K562 (cell line): Measurements from ENCODE around the gene YLPM1. TPM values are rescaled to one million over a fixed set of nuclear protein-coding genes. Genes with fewer than 3 reads are reported as not detected.

ENCODE experiments used
- ATAC-seq: fragments of 200-7000 bp; cut with Tn5 transposase; 3 replicates; pipeline ENCODE4 v1.9.1; 2020; ENCODE audit warnings: moderate library complexity
- BruUV-seq: library from RNA; stranded (reverse); fragments of 400-500 nt; replicated peaks from 2 replicates; lab custom pipeline; 2021; lab: Mats Ljungman, UMichigan
- CTCF ChIA-PET: fragments of 300-600 bp; formaldehyde crosslinking; extraction: SDS; loops from one replicate; lab custom pipeline; 2021; ENCODE audit warnings: low intra/inter-chr PET ratio; lab: Yijun Ruan, JAX
- POLR2A ChIA-PET: fragments of 300-600, 350-650 bp; sonication (Branson Sonifier 250); formaldehyde crosslinking; extraction: SDS; loops from one replicate; lab custom pipeline; 2021; ENCODE audit warnings: antibody characterized with exemption, inconsistent platforms; lab: Yijun Ruan, JAX
- DNase-seq, 4 experiments: peaks; one replicate each; pipeline versions ENCODE4 v3.0.0 to v3.0.0-alpha.2; 2011 to 2018; ENCODE audit warnings: low spot score in 3 of 4, mixed read lengths in 3 of 4; ENCODE audit errors: extremely low read depth in 1 of 4
- FAIRE-seq: peaks from 2 replicates; lab custom pipeline; 2011; peaks lifted over from hg19 to GRCh38; lab: Jason Lieb, UNC
- H2AFZ ChIP-seq: 2 replicates; pipeline ENCODE4 v1.6.0; 2011; ENCODE audit warnings: low read depth, low read length, control low read depth, inconsistent platforms
- H3K27ac ChIP-seq: fragments of 200-600 bp; 3 replicates; pipeline ENCODE4 v1.8.0; 2011; ENCODE audit warnings: low read depth, mild to moderate bottlenecking, control low read depth, inconsistent platforms, low read length, moderate library complexity, mixed read lengths; ENCODE audit errors: extremely low read depth
- H3K27me3 ChIP-seq, 2 experiments: fragments of 300-600 bp in 1 of 2; 2 replicates in 1 of 2; 3 replicates in 1 of 2; pipeline versions ENCODE4 v1.6.0 to v1.8.0; 2011; ENCODE audit warnings: inconsistent platforms in 2 of 2, low read length in 2 of 2, mild to moderate bottlenecking in 1 of 2, mixed read lengths in 1 of 2, moderate library complexity in 1 of 2; ENCODE audit not compliant: control insufficient read depth in 2 of 2, insufficient read depth in 2 of 2
- H3K36me3 ChIP-seq: fragments of 300-600 bp; 3 replicates; pipeline ENCODE4 v1.8.0; 2011; ENCODE audit warnings: mild to moderate bottlenecking, low read length, inconsistent platforms; ENCODE audit not compliant: control insufficient read depth, insufficient read depth
- H3K4me1 ChIP-seq, 2 experiments: fragments of 200-600 bp in 1 of 2; replicated peaks in 1 of 2; 2 replicates in 1 of 2; 3 replicates in 1 of 2; pipeline versions ENCODE4 v1.5.1 to v1.8.0; 2011; ENCODE audit warnings: inconsistent platforms in 2 of 2, low read length in 2 of 2, mild to moderate bottlenecking in 1 of 2, mixed read lengths in 1 of 2, moderate library complexity in 1 of 2; ENCODE audit not compliant: control insufficient read depth in 2 of 2, insufficient read depth in 2 of 2
- H3K4me2 ChIP-seq: 2 replicates; pipeline ENCODE4 v1.6.1; 2011; ENCODE audit warnings: low read length, control low read depth, inconsistent platforms, mixed read lengths; ENCODE audit not compliant: insufficient read depth
- H3K4me3 ChIP-seq: fragments of 200-600 bp; sonication (generic), shearing (Covaris generic); 2 replicates; pipeline ENCODE4 v1.5.1; 2016; ENCODE audit warnings: control low read depth, inconsistent platforms
- H3K79me2 ChIP-seq: fragments of 200-600 bp; 3 replicates; pipeline ENCODE4 v1.8.0; 2011; ENCODE audit warnings: low read length, inconsistent platforms; ENCODE audit not compliant: control insufficient read depth, insufficient read depth
- H3K9ac ChIP-seq, 2 experiments: 2 replicates each; pipeline versions ENCODE4 v1.6.0 to v1.6.1; 2011; ENCODE audit warnings: low read depth in 2 of 2, low read length in 2 of 2, control low read depth in 1 of 2, inconsistent platforms in 1 of 2, mild to moderate bottlenecking in 1 of 2, mixed read lengths in 1 of 2; ENCODE audit not compliant: insufficient read depth in 1 of 2
- H3K9me1 ChIP-seq: one replicate; pipeline ENCODE4 v1.6.0; 2011; ENCODE audit warnings: inconsistent platforms, mild to moderate bottlenecking, low read length, moderate library complexity; ENCODE audit not compliant: control insufficient read depth, insufficient read depth
- H3K9me3 ChIP-seq: replicated peaks from 2 replicates; pipeline ENCODE4 v1.5.1; 2011; ENCODE audit warnings: low read depth, low read length, inconsistent platforms; ENCODE audit not compliant: control insufficient read depth, insufficient read depth
- H4K20me1 ChIP-seq: replicated peaks from 2 replicates; pipeline ENCODE4 v1.6.1; 2011; ENCODE audit warnings: low read length, inconsistent platforms, mixed read lengths; ENCODE audit not compliant: control insufficient read depth, insufficient read depth
- ASH1L ChIP-seq: fragments of 450-650 bp; IDR thresholded peaks from 2 replicates; pipeline ENCODE4 v1.6.1; 2018; ENCODE audit warnings: borderline replicate concordance, mild to moderate bottlenecking, low read depth; ENCODE audit not compliant: partially characterized antibody
- BRD4 ChIP-seq: fragments of 200-600 bp; sonication (generic); IDR thresholded peaks from 2 replicates; pipeline ENCODE4 v1.6.1; 2017; ENCODE audit warnings: inconsistent platforms
- C11orf30 ChIP-seq: fragments of 450-650 bp; IDR thresholded peaks from 2 replicates; pipeline ENCODE4 v1.6.1; 2016; ENCODE audit warnings: low read depth, mild to moderate bottlenecking
- COPS2 ChIP-seq: fragments of 450-650 bp; conservative IDR thresholded peaks from 2 replicates; pipeline ENCODE4 v1.6.1; 2016; ENCODE audit warnings: mild to moderate bottlenecking, moderate library complexity
- FOXA3 ChIP-seq, 2 experiments: fragments of 450-650 bp in 1 of 2; sonication (generic) in 1 of 2; formaldehyde crosslinking; IDR thresholded peaks in 1 of 2; conservative IDR thresholded peaks in 1 of 2; 2 replicates each; pipeline versions ENCODE4 v1.4.0 to v1.8.0; 2020 to 2022; ENCODE audit warnings: mild to moderate bottlenecking in 2 of 2, missing genetic modification reagents in 1 of 2
- MEF2D ChIP-seq: conservative IDR thresholded peaks from 2 replicates; pipeline ENCODE4 v1.6.1; 2016; ENCODE audit warnings: low read depth, missing genetic modification characterization, missing compliant biosample characterization
- MEIS2 ChIP-seq: fragments of 450-650 bp; IDR thresholded peaks from 2 replicates; pipeline ENCODE4 v1.6.1; 2014; ENCODE audit warnings: mild to moderate bottlenecking; ENCODE audit not compliant: partially characterized antibody
- RCOR1 ChIP-seq, 2 experiments: IDR thresholded peaks; 2 replicates each; pipeline ENCODE4 v1.6.1; 2012; ENCODE audit warnings: low read depth in 2 of 2, low read length in 2 of 2, borderline replicate concordance in 1 of 2, improper control_type of control experiment in 1 of 2
- ZNF316 ChIP-seq: fragments of 450-650 bp; IDR thresholded peaks from 2 replicates; pipeline ENCODE4 v1.6.1; 2016
- ZNF76 ChIP-seq: fragments of 250-450 bp; sonication (Bioruptor Pico); IDR thresholded peaks from 2 replicates; pipeline ENCODE4 v1.4.0; 2020; ENCODE audit warnings: mild to moderate bottlenecking, moderate library complexity, borderline replicate concordance
- WGBS: fragments of 100-300 bp; shearing (Covaris generic); methylation state at CpG from one replicate; pipeline ENCODE4 v1.1.6; 2016; ENCODE audit warnings: low coverage, mixed read lengths; ENCODE audit not compliant: insufficient coverage; ENCODE audit errors: missing lambda C conversion rate; 5-methylcytosine and 5-hydroxymethylcytosine counted together
- in situ Hi-C: fragments of 300-500 bp; cut with MboI; formaldehyde crosslinking; loops from 4 replicates; pipeline ENCODE4 v1.15.0; 2018; ENCODE audit warnings: inconsistent platforms, mixed read lengths
- intact Hi-C: fragments of 100-400 bp; cut with micrococcal nuclease; formaldehyde crosslinking; loops from 2 replicates; pipeline ENCODE4 v1.14.2; 2022
- polyA plus RNA-seq, 8 experiments: library from polyadenylated mRNA; depleted of rRNA in 4 of 8; stranded (reverse) in 5 of 8; unstranded in 3 of 8; fragments of >200 nt; fragmentation: Nextera tagmentation in 2 of 8; fragmentation: Illumina TruSeq in 1 of 8; extraction: Ambion mirVana in 2 of 8; extraction: Trizol in 1 of 8; gene quantifications; 2 replicates each; pipeline versions ENCODE4 v1.2.1 to v1.2.3, GENCODE V29; 2011 to 2014; ENCODE audit warnings: inconsistent platforms in 1 of 8, missing spikeins in 1 of 8
- total RNA-seq, 7 experiments: library from RNA; depleted of rRNA in 6 of 7; stranded (reverse); fragments of >200 nt in 6 of 7; fragmentation: Illumina TruSeq in 2 of 7; extraction: Trizol in 2 of 7; gene quantifications; 2 replicates each; pipeline versions ENCODE4 v1.2.1 to v1.2.3, GENCODE V29; 2011 to 2021; ENCODE audit warnings: low replicate concordance in 1 of 7
- TF ChIP-seq, protein P1 (sequence below), 2 experiments: fragments of 250-450 bp in 1 of 2; fragments of 450-650 bp in 1 of 2; sonication (Bioruptor Pico) in 1 of 2; IDR thresholded peaks; 2 replicates each; pipeline versions ENCODE4 v1.6.1 to v1.8.0; 2016 to 2021; ENCODE audit warnings: mild to moderate bottlenecking in 2 of 2, moderate library complexity in 2 of 2, missing compliant biosample characterization in 1 of 2, missing genetic modification characterization in 1 of 2
- TF ChIP-seq, protein P2 (sequence below): IDR thresholded peaks from 2 replicates; pipeline ENCODE4 v1.6.1; 2016; ENCODE audit warnings: missing genetic modification characterization, missing compliant biosample characterization

The YLPM1 gene
- total and polyA plus RNA-seq, 9 of the 15 experiments (the other 6 are each of a cell fraction or from before 2014, with no cell fraction given), result 7.2 to 32.7 (median 14.6) TPM

DNA sequence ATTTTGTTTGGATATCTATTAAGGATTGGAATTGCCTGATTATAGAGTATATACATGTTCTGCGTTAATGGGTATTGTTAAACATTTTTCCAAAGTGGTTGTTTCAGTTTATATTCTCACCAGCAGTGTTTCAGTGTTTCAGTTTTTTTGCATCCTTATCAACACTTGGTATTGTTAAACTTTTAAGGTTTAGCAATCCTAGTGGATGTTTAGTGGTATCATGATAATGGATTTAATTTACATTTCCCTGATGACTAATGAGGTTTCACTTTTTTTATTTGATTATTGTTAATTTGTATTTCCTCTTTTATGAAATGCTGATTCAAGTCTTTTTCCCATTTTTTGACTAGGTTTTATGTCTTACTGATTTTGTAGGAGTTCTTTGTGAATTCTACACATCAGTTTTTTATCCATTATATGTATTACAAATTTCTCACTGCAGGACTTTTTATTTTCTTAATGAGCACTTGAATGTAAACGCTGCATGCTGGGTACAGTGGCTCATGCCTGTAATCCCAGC is 23.7 kb downstream of the YLPM1 start:
- POLR2A ChIA-PET, result interaction anchor here (0.7 kb wide), 1 partner anchor 24 kb away, joined by 4 read pairs; the partner anchor contains the start of gene YLPM1
- Histone ChIP-seq H3K4me3 (no peak overlapping the region), H3K4me2 (no peak overlapping the region), H3K9me1 (no peaks in the 10 kb centered on the region), H3K9ac (no peak overlapping the region), H3K36me3 (peaks cover 53% of the 10 kb centered on the region), H3K9me3 (no peaks in the 10 kb centered on the region)
- no peak for FAIRE-seq
- 100% methylated on average over 2 of the region's 2 CpGs for WGBS
- intact Hi-C loops, result no loop called here
- in situ Hi-C loops, result no loop called here
- TF ChIP-seq, protein P1, sequence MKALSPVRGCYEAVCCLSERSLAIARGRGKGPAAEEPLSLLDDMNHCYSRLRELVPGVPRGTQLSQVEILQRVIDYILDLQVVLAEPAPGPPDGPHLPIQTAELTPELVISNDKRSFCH (CRISPR knock-in tag; IDR thresholded peaks at IDR 0.05), result no peak
- TF ChIP-seq, protein P1 (tag; IDR thresholded peaks at IDR 0.05), result no peak
- TF ChIP-seq ASH1L (no peak), FOXA3 (CRISPR knock-in tag; conservative IDR thresholded peaks at IDR 0.05 in 1 of 2, IDR thresholded peaks at IDR 0.05 in 1 of 2) (no peak), C11orf30 (peak; percentile 57), ZNF76 (CRISPR knock-in tag) (no peak), MEF2D (tag) (no peak), COPS2 (no peak), MEIS2 (no peak), BRD4 (no peak), ZNF316 (peak; percentile 76), RCOR1 (IDR thresholded peaks at IDR 0.05; ENCODE audit: borderline replicate concordance in 1 of 2, low read depth in 2 of 2, low read length in 2 of 2) (no peak)
- TF ChIP-seq, protein P2, sequence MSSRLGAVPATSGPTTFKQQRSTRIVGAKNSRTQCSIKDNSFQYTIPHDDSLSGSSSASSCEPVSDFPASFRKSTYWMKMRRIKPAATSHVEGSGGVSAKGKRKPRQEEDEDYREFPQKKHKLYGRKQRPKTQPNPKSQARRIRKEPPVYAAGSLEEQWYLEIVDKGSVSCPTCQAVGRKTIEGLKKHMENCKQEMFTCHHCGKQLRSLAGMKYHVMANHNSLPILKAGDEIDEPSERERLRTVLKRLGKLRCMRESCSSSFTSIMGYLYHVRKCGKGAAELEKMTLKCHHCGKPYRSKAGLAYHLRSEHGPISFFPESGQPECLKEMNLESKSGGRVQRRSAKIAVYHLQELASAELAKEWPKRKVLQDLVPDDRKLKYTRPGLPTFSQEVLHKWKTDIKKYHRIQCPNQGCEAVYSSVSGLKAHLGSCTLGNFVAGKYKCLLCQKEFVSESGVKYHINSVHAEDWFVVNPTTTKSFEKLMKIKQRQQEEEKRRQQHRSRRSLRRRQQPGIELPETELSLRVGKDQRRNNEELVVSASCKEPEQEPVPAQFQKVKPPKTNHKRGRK, result no peak
- TF ChIP-seq, all 486 proteins: peak for 2
- Histone ChIP-seq H4K20me1 (no peaks in the 10 kb centered on the region), H3K4me1 (no peaks in the 10 kb centered on the region), H3K79me2 (peaks cover 13% of the 10 kb centered on the region), H3K27ac (no peak overlapping the region), H3K27me3 (no peaks in the 10 kb centered on the region), H2AFZ (no peak overlapping the region)
- DNase-seq (no peak), ATAC-seq (no peak)
- CTCF ChIA-PET, result no interaction called here
- no TSS peak for BruUV-seq
